GM23248 (cell line): ENCODE results near the gene ELF1. TPM values are rescaled to one million over a fixed set of nuclear protein-coding genes. Genes with fewer than 3 reads are reported as not detected.

Experiments
- DNase-seq: peaks from one replicate; pipeline ENCODE4 v3.0.0-alpha.2; 2015
- H2AFZ ChIP-seq: fragments of 200-600 bp; sonication (generic); 2 replicates; pipeline ENCODE4 v1.6.1; 2016; ENCODE audit warnings: antibody characterized with exemption
- H3F3A ChIP-seq: fragments of 200-600 bp; sonication (generic); 2 replicates; pipeline ENCODE4 v1.6.1; 2016; ENCODE audit warnings: mild to moderate bottlenecking, antibody characterized with exemption, mixed run types; ENCODE audit not compliant: insufficient read depth
- H3K27ac ChIP-seq: fragments of 200-600 bp; sonication (generic); 2 replicates; pipeline ENCODE4 v1.5.1; 2016; ENCODE audit warnings: mild to moderate bottlenecking
- H3K27me3 ChIP-seq: fragments of 200-600 bp; sonication (generic); replicated peaks from 2 replicates; pipeline ENCODE4 v1.6.1; 2016; ENCODE audit warnings: mild to moderate bottlenecking; ENCODE audit not compliant: insufficient read depth
- H3K36me3 ChIP-seq: fragments of 200-600 bp; sonication (generic); 2 replicates; pipeline ENCODE4 v1.6.1; 2016; ENCODE audit warnings: low read depth, mild to moderate bottlenecking
- H3K4me1 ChIP-seq: fragments of 200-600 bp; sonication (generic); 2 replicates; pipeline ENCODE4 v1.6.1; 2016; ENCODE audit warnings: mild to moderate bottlenecking; ENCODE audit not compliant: insufficient read depth
- H3K4me2 ChIP-seq: fragments of 200-600 bp; sonication (generic); one replicate; pipeline ENCODE4 v1.6.1; 2016; ENCODE audit warnings: mild to moderate bottlenecking; ENCODE audit not compliant: unreplicated experiment
- H3K4me3 ChIP-seq: fragments of 200-600 bp; sonication (generic); 2 replicates; pipeline ENCODE4 v1.5.1; 2016; ENCODE audit warnings: mild to moderate bottlenecking
- H3K79me2 ChIP-seq: fragments of 200-600 bp; sonication (generic); 2 replicates; pipeline ENCODE4 v1.6.1; 2016; ENCODE audit warnings: mild to moderate bottlenecking; ENCODE audit not compliant: insufficient read depth
- H3K9ac ChIP-seq: fragments of 200-600 bp; sonication (generic); 2 replicates; pipeline ENCODE4 v1.6.1; 2016; ENCODE audit warnings: mild to moderate bottlenecking
- H3K9me2 ChIP-seq: fragments of 200-600 bp; sonication (generic); 2 replicates; pipeline ENCODE4 v1.6.1; 2016; ENCODE audit warnings: mixed run types, mild to moderate bottlenecking, moderate library complexity; ENCODE audit not compliant: insufficient read depth
- H3K9me3 ChIP-seq: fragments of 200-600 bp; sonication (generic); one replicate; pipeline ENCODE4 v1.6.1; 2017; ENCODE audit warnings: low read depth
- H4K20me1 ChIP-seq: fragments of 200-600 bp; sonication (generic); 2 replicates; pipeline ENCODE4 v1.6.0; 2016; ENCODE audit not compliant: insufficient read depth
- EZH2 ChIP-seq: fragments of 200-600 bp; sonication (generic); IDR thresholded peaks from 2 replicates; pipeline ENCODE4 v1.6.1; 2018; ENCODE audit warnings: antibody characterized with exemption, mild to moderate bottlenecking; ENCODE audit not compliant: insufficient read depth, poor library complexity, severe bottlenecking
- EZH2phosphoT487 ChIP-seq: fragments of 200-600 bp; sonication (generic); IDR thresholded peaks from 2 replicates; pipeline ENCODE4 v1.6.1; 2018; ENCODE audit warnings: antibody characterized with exemption, moderate library complexity, mild to moderate bottlenecking, low read depth; ENCODE audit not compliant: insufficient read depth
- WGBS, 2 experiments: methylation state at CpG; one replicate each; pipeline ENCODE4 v1.1.6; 2015 to 2017; ENCODE audit warnings: low lambda C conversion rate in 2 of 2, low coverage in 1 of 2; ENCODE audit errors: missing lambda C conversion rate in 2 of 2; 5-methylcytosine and 5-hydroxymethylcytosine counted together
- in situ Hi-C: fragments of 300-500 bp; cut with MboI; formaldehyde crosslinking; loops from 2 replicates; pipeline ENCODE4 v1.15.0; 2020
- polyA plus RNA-seq: library from polyadenylated mRNA; unstranded; fragments of >200 nt; fragmentation: Nextera tagmentation; extraction: Ambion mirVana; gene quantifications from 2 replicates; pipeline ENCODE4 v1.2.1, GENCODE V29; 2016
- total RNA-seq: library from RNA; depleted of rRNA; stranded (reverse); fragments of >200 nt; shearing (Covaris generic); gene quantifications from 2 replicates; pipeline ENCODE4 v1.2.3, GENCODE V29; 2014

Gene ELF1
- total and polyA plus RNA-seq, 2 experiments from 2014 or later: 36.1 to 42.7 TPM

GRCh38 chr13:40963927-40964326, 55.2 kb downstream of the ELF1 start:
- peak; percentile 57 for DNase-seq
- Histone ChIP-seq H4K20me1 (peaks cover 7% of the 10 kb centered on the region; the same call in 1 of the 2 replicates), H2AFZ (no peak overlapping the region), H3K79me2 (peaks cover 100% of the 10 kb centered on the region), H3K27me3 (no peaks in the 10 kb centered on the region), H3K4me2 (no peak overlapping the region), H3K27ac (no peak overlapping the region), H3K9ac (no peak overlapping the region), H3K4me3 (no peak overlapping the region), H3K9me3 (no peaks in the 10 kb centered on the region), H3K9me2 (no peaks in the 10 kb centered on the region), H3F3A (no peaks in the 10 kb centered on the region), H3K36me3 (no peaks in the 10 kb centered on the region), H3K4me1 (peaks cover 10% of the 10 kb centered on the region)
- 98 to 100% methylated on average over 1 of the region's 1 CpG for WGBS, 2 experiments
- TF ChIP-seq EZH2 (no peak), EZH2phosphoT487 (no peak)
- in situ Hi-C loops: no loop called here

GRCh38 chr13:40961826-40962225, 57.3 kb downstream of the ELF1 start:
- DNase-seq: no peak
- H3K36me3 ChIP-seq: peaks cover 13% of the 10 kb centered on the region
- no peaks in the 10 kb centered on the region for H3F3A ChIP-seq
- H3K9me3 ChIP-seq: no peaks in the 10 kb centered on the region
- TF ChIP-seq EZH2phosphoT487 (no peak), EZH2 (no peak)
- no peak overlapping the region for H2AFZ ChIP-seq
- no peaks in the 10 kb centered on the region for H3K27me3 ChIP-seq
- H3K4me3 ChIP-seq: no peak overlapping the region
- no peak overlapping the region for H3K4me2 ChIP-seq
- WGBS, 2 experiments: 77 to 88% methylated on average over 1 of the region's 1 CpG
- no peaks in the 10 kb centered on the region for H3K9me2 ChIP-seq
- no peak overlapping the region for H3K27ac ChIP-seq
- H4K20me1 ChIP-seq: peaks cover 1% of the 10 kb centered on the region; the same call in 1 of the 2 replicates
- H3K4me1 ChIP-seq: no peaks in the 10 kb centered on the region
- in situ Hi-C loops: no loop called here
- H3K79me2 ChIP-seq: peaks cover 96% of the 10 kb centered on the region
- no peak overlapping the region for H3K9ac ChIP-seq

- Histone ChIP-seq H3K4me1 (no peaks in the 10 kb centered on the region), H3K79me2 (peaks cover 89% of the 10 kb centered on the region), H3K9me3 (no peaks in the 10 kb centered on the region), H3K27me3 (no peaks in the 10 kb centered on the region), H3K4me2 (no peak overlapping the region), H4K20me1 (no peaks in the 10 kb centered on the region; the same call in 1 of the 2 replicates), H3K9me2 (no peaks in the 10 kb centered on the region), H2AFZ (no peak overlapping the region), H3K4me3 (no peak overlapping the region), H3F3A (no peaks in the 10 kb centered on the region), H3K27ac (no peak overlapping the region), H3K9ac (no peak overlapping the region), H3K36me3 (peaks cover 13% of the 10 kb centered on the region)
- DNase-seq: no peak
- in situ Hi-C loops: no loop called here
- TF ChIP-seq EZH2phosphoT487 (no peak), EZH2 (no peak)
- WGBS, 2 experiments: 55 to 59% methylated on average over 3 of the region's 3 CpGs
Measured at GRCh38 chr13:40961214-40961613, 57.9 kb downstream of the ELF1 start.

- Histone ChIP-seq H3K27ac (no peak overlapping the region), H3K79me2 (peaks cover 84% of the 10 kb centered on the region), H4K20me1 (no peaks in the 10 kb centered on the region; the same call in 1 of the 2 replicates), H3K4me3 (no peak overlapping the region), H3K4me1 (no peaks in the 10 kb centered on the region), H3K9ac (no peak overlapping the region), H3K9me2 (no peaks in the 10 kb centered on the region), H3F3A (no peaks in the 10 kb centered on the region), H3K27me3 (no peaks in the 10 kb centered on the region), H2AFZ (no peak overlapping the region), H3K9me3 (no peaks in the 10 kb centered on the region), H3K36me3 (peaks cover 13% of the 10 kb centered on the region), H3K4me2 (no peak overlapping the region)
- TF ChIP-seq EZH2 (no peak), EZH2phosphoT487 (no peak)
- 100% methylated on average over 3 of the region's 3 CpGs for WGBS, 2 experiments
- DNase-seq: no peak
- in situ Hi-C loops: no loop called here
Measured at GRCh38 chr13:40960716-40961115, 58.4 kb downstream of the ELF1 start.

- Histone ChIP-seq H3K36me3 (peaks cover 13% of the 10 kb centered on the region), H3K79me2 (peaks cover 69% of the 10 kb centered on the region), H2AFZ (no peak overlapping the region), H3K9me2 (no peaks in the 10 kb centered on the region), H3K9me3 (no peaks in the 10 kb centered on the region), H3K4me2 (no peak overlapping the region), H3K9ac (no peak overlapping the region), H4K20me1 (no peaks in the 10 kb centered on the region; the same call in 1 of the 2 replicates), H3K27me3 (no peaks in the 10 kb centered on the region), H3F3A (no peaks in the 10 kb centered on the region), H3K4me3 (no peak overlapping the region), H3K27ac (no peak overlapping the region), H3K4me1 (no peaks in the 10 kb centered on the region)
- in situ Hi-C loops: no loop called here
- TF ChIP-seq EZH2phosphoT487: no peak
- TF ChIP-seq EZH2: no peak
- no peak for DNase-seq
- 93 to 97% methylated on average over 5 of the region's 5 CpGs for WGBS, 2 experiments
Measured at GRCh38 chr13:40958655-40959054, 60.5 kb downstream of the ELF1 start.
